ENCODE measurements around the gene TRMT44.
A peak's percentile ranks its signal among the peaks of the same experiment; 100 is the strongest.
"Not testable (repeated sequence)": the region's sequence is repeated elsewhere in the genome, so short reads cannot be mapped to it uniquely, and the experiment has no call there.

Gene TRMT44

GRCh38 chr4:8402181-8402597, 38.4 kb upstream of the TRMT44 start:
- DNase-seq (ENCODE audit: low spot score in 2 of 2): no peak
- no peaks in the 10 kb centered on the region for H3K9me3 Mint-ChIP-seq
- H3K36me3 Mint-ChIP-seq: peaks cover 71% of the 10 kb centered on the region
- H3K4me1 Mint-ChIP-seq: peaks cover 13% of the 10 kb centered on the region
- no peak overlapping the region for H3K27ac Mint-ChIP-seq
- ATAC-seq: no peak
- no peak overlapping the region for H3K4me3 Mint-ChIP-seq

- peaks cover 13% of the 10 kb centered on the region for H3K4me1 Mint-ChIP-seq
- ATAC-seq (no peak), DNase-seq (ENCODE audit: low spot score in 2 of 2) (no peak)
- H3K27ac Mint-ChIP-seq: peak overlapping the region; percentile 8
- H3K36me3 Mint-ChIP-seq: peaks cover 71% of the 10 kb centered on the region
- H3K9me3 Mint-ChIP-seq: no peaks in the 10 kb centered on the region
- H3K4me3 Mint-ChIP-seq: no peak overlapping the region
Measured at GRCh38 chr4:8402640-8403039, 37.9 kb upstream of the TRMT44 start.

- DNase-seq (ENCODE audit: low spot score in 2 of 2) (peak; percentile 38 to 63), ATAC-seq (peak; percentile 51)
- Mint-ChIP-seq H3K9me3 (no peaks in the 10 kb centered on the region), H3K36me3 (peaks cover 71% of the 10 kb centered on the region), H3K4me1 (peaks cover 13% of the 10 kb centered on the region), H3K27ac (peak overlapping the region; percentile 8), H3K4me3 (no peak overlapping the region)
Measured at GRCh38 chr4:8403173-8403753, 37.3 kb upstream of the TRMT44 start.

- H3K36me3 Mint-ChIP-seq: peaks cover 66% of the 10 kb centered on the region
- H3K9me3 Mint-ChIP-seq: no peaks in the 10 kb centered on the region
- H3K4me1 Mint-ChIP-seq: peaks cover 14% of the 10 kb centered on the region
- no peak for DNase-seq (ENCODE audit: low spot score in 2 of 2)
- H3K4me3 Mint-ChIP-seq: no peak overlapping the region
- no peak overlapping the region for H3K27ac Mint-ChIP-seq
- ATAC-seq: no peak
Measured at GRCh38 chr4:8403976-8404375, 36.6 kb upstream of the TRMT44 start.

GRCh38 chr4:8404791-8405515, 35.6 kb upstream of the TRMT44 start:
- no peaks in the 10 kb centered on the region for H3K9me3 Mint-ChIP-seq
- H3K27ac Mint-ChIP-seq: peak overlapping the region; percentile 47
- H3K4me3 Mint-ChIP-seq: no peak overlapping the region
- peaks cover 69% of the 10 kb centered on the region for H3K36me3 Mint-ChIP-seq
- peaks cover 24% of the 10 kb centered on the region for H3K4me1 Mint-ChIP-seq
- DNase-seq (ENCODE audit: low spot score in 2 of 2) (no peak), ATAC-seq (no peak)

GRCh38 chr4:8405516-8405875, 35.1 kb upstream of the TRMT44 start:
- peaks cover 70% of the 10 kb centered on the region for H3K36me3 Mint-ChIP-seq

GRCh38 chr4:8406887-8407286, 33.7 kb upstream of the TRMT44 start:
- not testable (repeated sequence) for H3K4me3 Mint-ChIP-seq; H3K9me3 Mint-ChIP-seq; DNase-seq (ENCODE audit: low spot score in 2 of 2); H3K27ac Mint-ChIP-seq; ATAC-seq
- Mint-ChIP-seq H3K36me3 (peaks cover 77% of the 10 kb centered on the region), H3K4me1 (peaks cover 37% of the 10 kb centered on the region)

More at GRCh38 chr4:8405516-8405875, 35.1 kb upstream of the TRMT44 start:
- ATAC-seq (no peak), DNase-seq (ENCODE audit: low spot score in 2 of 2) (no peak)
- peak overlapping the region; percentile 47 for H3K27ac Mint-ChIP-seq
- no peak overlapping the region for H3K4me3 Mint-ChIP-seq
- H3K9me3 Mint-ChIP-seq: no peaks in the 10 kb centered on the region
- peaks cover 29% of the 10 kb centered on the region for H3K4me1 Mint-ChIP-seq

GRCh38 chr4:8407316-8407715, 33.3 kb upstream of the TRMT44 start:
- ATAC-seq (no peak), DNase-seq (ENCODE audit: low spot score in 2 of 2) (no peak)
- H3K4me3 Mint-ChIP-seq: no peak overlapping the region
- peaks cover 82% of the 10 kb centered on the region for H3K36me3 Mint-ChIP-seq
- no peaks in the 10 kb centered on the region for H3K9me3 Mint-ChIP-seq
- no peak overlapping the region for H3K27ac Mint-ChIP-seq
- H3K4me1 Mint-ChIP-seq: peaks cover 41% of the 10 kb centered on the region

- Mint-ChIP-seq H3K4me3 (no peak overlapping the region), H3K27ac (no peak overlapping the region), H3K4me1 (peaks cover 45% of the 10 kb centered on the region), H3K36me3 (peaks cover 81% of the 10 kb centered on the region), H3K9me3 (no peaks in the 10 kb centered on the region)
- ATAC-seq (no peak), DNase-seq (ENCODE audit: low spot score in 2 of 2) (no peak)
Measured at GRCh38 chr4:8407756-8408155, 32.8 kb upstream of the TRMT44 start.

GRCh38 chr4:8409264-8410065, 31.1 kb upstream of the TRMT44 start:
- peaks cover 81% of the 10 kb centered on the region for H3K36me3 Mint-ChIP-seq
- no peak overlapping the region for H3K4me3 Mint-ChIP-seq
- H3K9me3 Mint-ChIP-seq: no peaks in the 10 kb centered on the region
- peak; percentile 88 for ATAC-seq
- peak overlapping the region; percentile 82 for H3K27ac Mint-ChIP-seq
- peak; percentile 28 to 72 for DNase-seq (ENCODE audit: low spot score in 2 of 2)
- peaks cover 56% of the 10 kb centered on the region for H3K4me1 Mint-ChIP-seq

GRCh38 chr4:8410066-8410625, 30.4 kb upstream of the TRMT44 start:
- DNase-seq (ENCODE audit: low spot score in 2 of 2): no peak
- H3K4me1 Mint-ChIP-seq: peaks cover 63% of the 10 kb centered on the region
- ATAC-seq: no peak
- no peaks in the 10 kb centered on the region for H3K9me3 Mint-ChIP-seq
- H3K4me3 Mint-ChIP-seq: no peak overlapping the region
- H3K36me3 Mint-ChIP-seq: peaks cover 81% of the 10 kb centered on the region
- H3K27ac Mint-ChIP-seq: peak overlapping the region; percentile 90

- peaks cover 65% of the 10 kb centered on the region for H3K4me1 Mint-ChIP-seq
- H3K27ac Mint-ChIP-seq: peak overlapping the region; percentile 90
- no peak overlapping the region for H3K4me3 Mint-ChIP-seq
- DNase-seq (ENCODE audit: low spot score in 2 of 2) (no peak), ATAC-seq (no peak)
- H3K9me3 Mint-ChIP-seq: no peaks in the 10 kb centered on the region
- peaks cover 81% of the 10 kb centered on the region for H3K36me3 Mint-ChIP-seq
Measured at GRCh38 chr4:8410641-8411271, 29.8 kb upstream of the TRMT44 start.

- H3K36me3 Mint-ChIP-seq: peaks cover 80% of the 10 kb centered on the region
- H3K4me1 Mint-ChIP-seq: peaks cover 58% of the 10 kb centered on the region
- peak overlapping the region; percentile 90 for H3K27ac Mint-ChIP-seq
- no peak overlapping the region for H3K4me3 Mint-ChIP-seq
- no peaks in the 10 kb centered on the region for H3K9me3 Mint-ChIP-seq
- DNase-seq (ENCODE audit: low spot score in 2 of 2) (no peak), ATAC-seq (no peak)
Measured at GRCh38 chr4:8411351-8412180, 29.0 kb upstream of the TRMT44 start.

GRCh38 chr4:8412288-8412687, 28.3 kb upstream of the TRMT44 start:
- ATAC-seq: no peak
- Mint-ChIP-seq H3K36me3 (peaks cover 78% of the 10 kb centered on the region), H3K9me3 (no peaks in the 10 kb centered on the region), H3K4me3 (no peak overlapping the region), H3K27ac (peak overlapping the region; percentile 67), H3K4me1 (peaks cover 60% of the 10 kb centered on the region)
- DNase-seq (ENCODE audit: low spot score in 2 of 2): no peak
